K562 (cell line): ENCODE data around the gene GOT1.

Experiments used
- CTCF ChIP-seq, 3 experiments: IDR thresholded peaks in 2 of 3; conservative IDR thresholded peaks in 1 of 3; 2 replicates each; pipeline ENCODE4 v1.5.1; 2011 to 2012; ENCODE audit warnings: low read length in 3 of 3, mild to moderate bottlenecking in 3 of 3, control low read depth in 2 of 3, improper control_type of control experiment in 1 of 3, inconsistent platforms in 1 of 3, low read depth in 1 of 3, mixed read lengths in 1 of 3, moderate library complexity in 1 of 3; ENCODE audit not compliant: insufficient read depth in 2 of 3
- IRF2 ChIP-seq: sonication (generic); formaldehyde crosslinking; IDR thresholded peaks from 2 replicates; pipeline ENCODE4 v1.8.1; 2022; ENCODE audit warnings: mild to moderate bottlenecking, missing genetic modification reagents
- POLR2A ChIP-seq: fragments of 450-650 bp; conservative IDR thresholded peaks from 2 replicates; pipeline ENCODE4 v1.6.1; 2016
- RNF2 ChIP-seq: sonication (generic); IDR thresholded peaks from 2 replicates; pipeline ENCODE4 v1.6.1; 2016
- SRSF9 ChIP-seq: fragments of 200-400 bp; formaldehyde crosslinking; IDR thresholded peaks from 2 replicates; pipeline ENCODE4 v1.6.1; 2017; ENCODE audit warnings: low read depth, low read length, borderline replicate concordance
- ZBTB1 ChIP-seq: sonication (generic); formaldehyde crosslinking; IDR thresholded peaks from 2 replicates; pipeline ENCODE4 v1.8.1; 2023; ENCODE audit warnings: missing genetic modification reagents, low read depth, mild to moderate bottlenecking, borderline replicate concordance
- ZNF12 ChIP-seq: sonication (generic); formaldehyde crosslinking; IDR thresholded peaks from 2 replicates; pipeline ENCODE4 v1.4.0; 2020; ENCODE audit warnings: mild to moderate bottlenecking, missing genetic modification reagents
- ZNF311 ChIP-seq: fragments of 250-450 bp; sonication (Bioruptor Pico); IDR thresholded peaks from 2 replicates; pipeline ENCODE4 v1.4.0; 2020; ENCODE audit warnings: mild to moderate bottlenecking, moderate library complexity
- ZNF695 ChIP-seq: fragments of 450-650 bp; formaldehyde crosslinking; IDR thresholded peaks from 2 replicates; pipeline ENCODE4 v1.4.0; 2020; ENCODE audit warnings: mild to moderate bottlenecking, moderate library complexity

GRCh38 chr10:99374526-99374925, 55.9 kb downstream of the GOT1 start:
- TF ChIP-seq SRSF9 (no peak), ZNF12 (no peak), ZNF695 (CRISPR knock-in tag) (no peak), ZNF311 (CRISPR knock-in tag) (no peak), IRF2 (no peak), ZBTB1 (no peak), POLR2A (no peak), CTCF (IDR thresholded peaks at IDR 0.05 in 2 of 3, conservative IDR thresholded peaks at IDR 0.05 in 1 of 3; ENCODE audit: insufficient read depth in 2 of 3, low read depth in 1 of 3, low read length in 3 of 3) (no peak), RNF2 (no peak)
